Heart left ventricle (tissue), 13 donors: ENCODE measurements around the gene TMEM185A.
A peak's percentile ranks its signal among the peaks of the same experiment; 100 is the strongest.

ENCODE experiments used
- POLR2A ChIP-seq, 2 donors: fragments of 450-650 bp; IDR thresholded peaks; one replicate each; pipeline ENCODE4 v1.6.1; 2017; ENCODE audit warnings: antibody characterized with exemption in 2 of 2, mild to moderate bottlenecking in 2 of 2, moderate library complexity in 2 of 2
- TF ChIP-seq, protein P1 (sequence below), 12 donors: fragments of 200-600 bp; sonication (generic) in 4 of 12; IDR thresholded peaks; one replicate each; pipeline versions ENCODE4 v1.5.0 to v1.8.0; 2018 to 2022; ENCODE audit warnings: antibody characterized with exemption in 12 of 12, mild to moderate bottlenecking in 5 of 12
- donor health status: ischemic (EF 13 %, LVEDD 7.1; RV severe dilation, severe dysfunction).
- donor health status: DM: no; HTN: yes; CAD: no.
- donor health status: DM: no; HTN: no; CAD: no.
- donor health status: ischemic (EF 25% LVEDD 6.9; RV normal size, moderate dysfunction).
- donor health status: ischemic (EF 25% LVEDD 5.7; RV mildly dilated, moderate dysfunction).
- donor health status: ischemic (EF 35%, LVEDD 5.7; RV mildly dilated, moderate dysfunction).
- donor health status: nonischemic (EF 11% LVEDD 7.7; RV severe dilation, severe dysfunction).
- donor health status: DM: yes; HTN: yes; CAD: no.
- donor health status: PGD.
- donor health status: ischemic (EF 29% LVEDD 5.4; RV normal size, mild dysfunction).
- donor health status: nonischemic (EF 23%, LVEDD 6.1; RV moderate dilation, normal function).

DNA sequence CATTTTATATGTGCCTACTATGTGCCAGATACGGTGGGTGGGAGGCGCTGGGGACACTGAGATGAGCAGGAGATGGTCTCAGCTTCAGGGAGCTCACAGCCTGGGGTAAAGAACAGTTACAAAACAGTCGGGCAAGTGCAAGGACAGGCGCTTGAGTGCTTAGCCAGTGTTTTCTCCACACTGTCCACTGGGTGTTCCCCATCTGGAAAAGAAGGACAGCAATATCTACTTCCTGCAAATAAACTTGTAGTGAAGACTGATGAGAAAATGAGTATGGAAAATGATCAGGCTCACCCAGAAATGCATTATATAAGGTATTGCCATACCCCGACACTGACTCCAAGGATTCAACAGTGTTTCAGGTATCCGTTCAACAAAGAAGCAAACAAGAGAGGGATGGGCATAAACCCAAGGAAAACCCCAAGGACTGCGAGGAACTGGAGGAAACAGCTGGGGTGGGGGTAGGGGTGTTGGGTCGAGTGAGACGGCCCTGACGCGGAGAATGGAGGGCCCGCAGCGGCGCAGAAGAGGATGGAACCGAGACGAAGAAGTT, 835 bp downstream of the TMEM185A start:
- TF ChIP-seq, protein P1, sequence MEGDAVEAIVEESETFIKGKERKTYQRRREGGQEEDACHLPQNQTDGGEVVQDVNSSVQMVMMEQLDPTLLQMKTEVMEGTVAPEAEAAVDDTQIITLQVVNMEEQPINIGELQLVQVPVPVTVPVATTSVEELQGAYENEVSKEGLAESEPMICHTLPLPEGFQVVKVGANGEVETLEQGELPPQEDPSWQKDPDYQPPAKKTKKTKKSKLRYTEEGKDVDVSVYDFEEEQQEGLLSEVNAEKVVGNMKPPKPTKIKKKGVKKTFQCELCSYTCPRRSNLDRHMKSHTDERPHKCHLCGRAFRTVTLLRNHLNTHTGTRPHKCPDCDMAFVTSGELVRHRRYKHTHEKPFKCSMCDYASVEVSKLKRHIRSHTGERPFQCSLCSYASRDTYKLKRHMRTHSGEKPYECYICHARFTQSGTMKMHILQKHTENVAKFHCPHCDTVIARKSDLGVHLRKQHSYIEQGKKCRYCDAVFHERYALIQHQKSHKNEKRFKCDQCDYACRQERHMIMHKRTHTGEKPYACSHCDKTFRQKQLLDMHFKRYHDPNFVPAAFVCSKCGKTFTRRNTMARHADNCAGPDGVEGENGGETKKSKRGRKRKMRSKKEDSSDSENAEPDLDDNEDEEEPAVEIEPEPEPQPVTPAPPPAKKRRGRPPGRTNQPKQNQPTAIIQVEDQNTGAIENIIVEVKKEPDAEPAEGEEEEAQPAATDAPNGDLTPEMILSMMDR (IDR thresholded peaks at IDR 0.05): peak in 2 of 12 donors; percentile 9 to 12
- no peak for TF ChIP-seq POLR2A (IDR thresholded peaks at IDR 0.05)
